C4-2B (cell line): ENCODE data around the gene MROH2B.

Experiments
- H3K27ac ChIP-seq: fragments of 450-650 bp; 2 replicates; pipeline ENCODE4 v1.5.1; 2017
- ZFX ChIP-seq: fragments of 450-650 bp; IDR thresholded peaks from 2 replicates; pipeline ENCODE4 v1.6.1; 2017
- TF ChIP-seq, protein P1 (sequence below): fragments of 450-650 bp; conservative IDR thresholded peaks from 2 replicates; pipeline ENCODE4 v1.5.1; 2017; ENCODE audit warnings: mild to moderate bottlenecking

Gene MROH2B

DNA sequence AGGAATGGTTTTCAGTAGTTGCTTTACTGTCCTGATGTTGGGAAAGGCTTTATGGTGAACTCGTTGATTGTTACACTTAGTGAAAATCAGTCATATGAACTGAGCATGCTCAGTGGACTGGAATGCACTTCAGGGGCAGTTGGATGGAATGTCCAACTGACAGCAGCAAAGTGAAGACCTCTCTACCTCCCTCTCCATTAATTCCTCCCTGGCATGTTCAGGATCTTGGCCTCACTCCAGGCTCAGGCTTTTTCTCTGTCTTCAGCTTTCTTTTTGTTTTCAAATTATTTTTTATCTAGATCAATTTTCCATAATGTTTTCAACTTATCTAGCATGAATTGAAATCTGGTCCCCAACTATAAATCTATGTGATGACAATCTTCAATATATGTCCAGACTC is at the start of gene MROH2B:
TSS of gene MROH2B (minus strand) at position 101 of the 400 bp plus-strand sequence. CDS start 490 bp downstream, outside the sequence.
- TF ChIP-seq, protein P1, sequence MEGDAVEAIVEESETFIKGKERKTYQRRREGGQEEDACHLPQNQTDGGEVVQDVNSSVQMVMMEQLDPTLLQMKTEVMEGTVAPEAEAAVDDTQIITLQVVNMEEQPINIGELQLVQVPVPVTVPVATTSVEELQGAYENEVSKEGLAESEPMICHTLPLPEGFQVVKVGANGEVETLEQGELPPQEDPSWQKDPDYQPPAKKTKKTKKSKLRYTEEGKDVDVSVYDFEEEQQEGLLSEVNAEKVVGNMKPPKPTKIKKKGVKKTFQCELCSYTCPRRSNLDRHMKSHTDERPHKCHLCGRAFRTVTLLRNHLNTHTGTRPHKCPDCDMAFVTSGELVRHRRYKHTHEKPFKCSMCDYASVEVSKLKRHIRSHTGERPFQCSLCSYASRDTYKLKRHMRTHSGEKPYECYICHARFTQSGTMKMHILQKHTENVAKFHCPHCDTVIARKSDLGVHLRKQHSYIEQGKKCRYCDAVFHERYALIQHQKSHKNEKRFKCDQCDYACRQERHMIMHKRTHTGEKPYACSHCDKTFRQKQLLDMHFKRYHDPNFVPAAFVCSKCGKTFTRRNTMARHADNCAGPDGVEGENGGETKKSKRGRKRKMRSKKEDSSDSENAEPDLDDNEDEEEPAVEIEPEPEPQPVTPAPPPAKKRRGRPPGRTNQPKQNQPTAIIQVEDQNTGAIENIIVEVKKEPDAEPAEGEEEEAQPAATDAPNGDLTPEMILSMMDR = no peak
- no peak for TF ChIP-seq ZFX
- no peak within 1 kb of the TSS for H3K27ac ChIP-seq

DNA sequence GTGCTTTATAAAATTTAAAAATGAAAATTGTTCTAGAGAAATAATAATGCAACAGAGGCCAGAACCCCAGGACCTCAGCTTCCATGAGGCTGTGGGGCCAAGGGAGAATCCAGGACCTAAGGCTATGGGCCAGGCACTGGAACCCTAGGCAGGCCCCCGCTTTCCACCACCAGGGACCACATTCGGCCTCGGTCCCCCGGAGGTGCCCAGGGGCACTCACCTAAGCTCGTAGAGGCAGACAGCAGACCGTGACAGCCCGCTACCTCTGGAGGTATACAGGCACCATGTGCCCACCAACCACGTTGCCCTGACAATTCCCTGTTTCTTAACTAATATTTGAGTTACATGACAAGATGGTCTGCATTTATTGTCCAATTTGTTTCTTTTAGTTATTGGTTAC is 49.5 kb upstream of the MROH2B start:
- no peak for TF ChIP-seq ZFX
- TF ChIP-seq, protein P1 = no peak
- H3K27ac ChIP-seq = no peak overlapping the region

DNA sequence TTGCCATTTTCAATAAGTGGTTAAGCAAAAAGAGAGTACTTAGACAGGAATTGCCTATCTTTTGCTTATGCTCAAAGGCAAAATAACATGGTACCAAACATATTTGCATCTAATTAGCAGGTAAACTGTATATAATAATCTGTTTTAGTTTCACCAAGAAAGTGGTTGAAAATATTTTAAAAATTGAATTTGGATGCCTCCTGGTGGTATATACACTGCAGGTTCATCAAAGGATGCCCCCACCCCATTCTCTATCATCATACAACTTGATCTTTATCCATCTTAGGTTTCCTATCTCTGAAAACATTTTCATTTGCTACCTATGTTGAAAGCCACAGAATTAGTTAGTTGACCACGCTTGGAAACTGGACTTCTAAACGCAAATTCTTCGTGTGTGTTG is 47.0 kb upstream of the MROH2B start:
- TF ChIP-seq, protein P1 = peak; percentile 16; the same call in 1 of the 2 replicates
- no peak for TF ChIP-seq ZFX
- H3K27ac ChIP-seq = no peak overlapping the region

DNA sequence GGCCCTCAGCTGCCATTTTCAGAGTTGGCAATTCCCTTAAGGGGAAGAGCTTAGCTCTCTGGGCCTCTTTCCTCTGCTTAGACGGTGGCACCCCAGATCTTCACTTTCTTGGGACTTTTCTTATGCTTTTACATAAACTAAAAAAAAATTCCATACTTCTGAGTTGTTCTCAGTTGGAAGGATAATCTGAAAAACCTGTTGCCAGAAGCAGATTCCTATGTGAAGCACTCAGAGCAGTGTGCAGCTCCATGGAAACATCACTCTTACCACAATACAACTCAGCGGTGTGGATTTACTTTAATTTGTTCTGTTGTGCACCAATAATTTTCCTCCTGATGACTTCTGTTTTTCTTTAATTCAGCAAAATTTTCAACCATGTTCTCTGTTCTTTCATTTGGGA is 44.1 kb upstream of the MROH2B start:
- no peak for TF ChIP-seq ZFX
- TF ChIP-seq, protein P1 = no peak
- no peak overlapping the region for H3K27ac ChIP-seq

DNA sequence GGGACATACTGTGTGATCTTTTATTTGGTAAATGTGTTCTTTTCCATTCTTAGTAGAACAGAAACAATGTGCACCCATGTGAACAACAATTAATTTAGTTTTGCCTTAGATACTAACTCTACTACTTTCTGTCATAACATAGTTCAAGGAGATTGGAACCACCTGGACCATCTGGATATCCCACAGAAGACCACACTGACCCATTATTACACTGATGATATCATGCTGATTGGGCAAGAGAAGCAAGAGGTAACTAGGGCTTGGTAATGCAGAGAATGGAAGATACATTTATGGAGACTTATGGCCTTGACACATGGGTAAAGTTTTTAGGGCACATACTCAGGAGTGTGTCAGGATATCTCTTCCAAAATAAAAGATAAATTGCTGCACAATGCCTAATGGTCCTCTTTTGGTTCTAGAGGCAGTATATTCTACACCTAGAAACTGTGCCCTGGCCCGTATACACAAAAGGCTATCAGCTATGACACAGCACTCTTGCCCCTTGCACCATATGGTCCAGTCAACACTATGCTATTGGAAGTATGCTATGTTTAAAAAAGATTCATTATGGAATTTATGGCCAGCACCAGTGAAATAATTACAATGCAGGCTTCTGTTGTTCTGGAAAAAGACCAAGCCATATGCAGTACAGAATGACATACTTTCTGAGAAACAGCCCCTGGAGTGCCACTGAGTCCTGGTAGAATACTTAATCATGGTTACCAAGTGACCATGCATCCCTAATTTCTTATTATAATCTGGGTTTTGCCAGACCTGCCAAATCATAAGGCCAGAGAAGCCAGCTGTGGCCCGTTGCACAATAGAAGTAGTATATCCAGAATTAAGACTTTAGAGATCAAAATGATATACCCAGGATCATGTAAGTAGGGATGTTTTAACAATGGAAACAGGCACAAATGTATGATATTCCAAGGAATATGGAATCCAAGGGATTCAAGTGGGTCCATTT is 41.6 kb upstream of the MROH2B start:
- TF ChIP-seq, protein P1 = no peak
- no peak for TF ChIP-seq ZFX
- no peak overlapping the region for H3K27ac ChIP-seq

DNA sequence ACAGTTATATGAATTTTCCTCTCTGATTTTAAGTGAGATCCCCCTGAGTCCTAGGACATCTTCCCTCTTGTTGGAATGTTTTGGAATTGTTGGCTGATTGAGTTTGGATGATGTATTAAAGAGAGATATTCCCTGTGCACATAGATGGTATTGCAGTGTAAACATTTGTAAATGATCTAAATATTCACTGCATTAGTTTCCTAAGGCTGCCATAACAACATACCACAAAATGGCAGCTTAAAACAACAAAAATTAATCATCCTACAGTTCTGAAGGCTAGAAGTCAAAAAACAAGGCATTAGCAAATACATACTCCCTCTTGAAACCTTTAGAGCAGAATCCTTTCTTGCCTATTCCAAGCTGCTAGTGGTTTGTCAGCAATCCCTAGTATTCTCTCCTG is 38.0 kb upstream of the MROH2B start:
- H3K27ac ChIP-seq = no peak overlapping the region
- no peak for TF ChIP-seq ZFX
- TF ChIP-seq, protein P1 = no peak

DNA sequence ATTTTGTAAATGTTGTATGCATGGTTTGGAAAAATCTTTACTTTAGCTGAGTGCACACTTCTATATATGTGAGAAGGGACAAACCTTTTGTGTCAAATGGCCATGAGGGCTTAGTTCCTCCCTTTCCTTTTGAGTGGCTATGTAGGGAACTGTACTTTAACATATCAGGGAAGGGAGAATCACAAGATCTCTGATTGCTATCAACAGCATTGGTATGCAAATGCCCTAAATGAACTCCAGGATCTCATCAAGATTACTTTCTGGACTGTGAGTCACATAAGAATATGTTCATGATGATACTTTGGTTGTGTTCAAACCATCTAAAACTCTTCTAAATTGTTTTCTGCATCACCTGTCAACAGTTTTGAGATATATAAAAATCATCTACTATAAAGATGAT is 31.2 kb upstream of the MROH2B start:
- TF ChIP-seq, protein P1 = no peak
- TF ChIP-seq ZFX = no peak
- H3K27ac ChIP-seq = no peak overlapping the region
